HG03457 (cell line): ENCODE measurements around the gene CLCA2.

Experiments used
- ATAC-seq: cut with Tn5 transposase; IDR thresholded peaks from one replicate; pipeline ENCODE4 v1.9.1; 2021; ENCODE audit warnings: moderate number of reproducible peaks; ENCODE audit not compliant: unreplicated experiment

Gene CLCA2

DNA sequence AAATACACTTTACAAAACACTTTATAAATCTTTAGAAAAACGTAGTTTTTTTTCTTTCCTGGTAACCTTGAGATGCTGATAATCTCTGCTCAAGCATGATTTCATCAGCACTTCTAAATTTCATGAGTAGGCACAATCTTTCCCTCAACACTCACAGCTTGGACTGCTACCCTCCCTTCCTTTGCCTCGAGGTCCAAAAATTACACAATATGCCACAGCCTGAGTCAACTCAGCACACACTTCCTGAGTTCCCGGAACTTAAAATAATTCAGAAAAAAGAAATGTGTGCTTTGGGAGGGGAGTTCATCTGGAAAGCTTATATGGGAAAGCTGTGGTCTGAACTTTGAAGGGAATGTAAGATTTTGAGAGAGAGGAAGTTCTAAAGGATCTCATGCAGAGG, 5.9 kb downstream of the CLCA2 start:
- no peak for ATAC-seq

DNA sequence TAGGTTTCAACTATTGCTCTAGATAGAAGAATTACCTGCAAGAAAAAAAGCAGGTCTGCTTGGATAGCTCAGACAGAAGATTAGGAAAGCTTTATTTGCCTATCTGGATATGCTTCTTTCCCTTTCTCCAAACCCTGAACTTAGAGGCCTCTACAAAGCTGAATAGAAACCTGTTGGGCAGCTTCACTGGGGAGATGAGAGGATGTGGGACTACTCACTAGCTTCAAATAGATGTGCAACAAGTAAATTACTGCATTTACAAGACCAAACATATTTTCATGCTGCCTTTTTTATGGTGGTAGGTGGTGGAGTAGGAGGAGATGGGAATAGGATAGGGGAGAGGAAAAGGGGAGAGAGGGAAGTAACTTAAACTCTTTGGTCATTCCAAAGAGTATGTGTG, 6.4 kb downstream of the CLCA2 start:
- no peak for ATAC-seq

DNA sequence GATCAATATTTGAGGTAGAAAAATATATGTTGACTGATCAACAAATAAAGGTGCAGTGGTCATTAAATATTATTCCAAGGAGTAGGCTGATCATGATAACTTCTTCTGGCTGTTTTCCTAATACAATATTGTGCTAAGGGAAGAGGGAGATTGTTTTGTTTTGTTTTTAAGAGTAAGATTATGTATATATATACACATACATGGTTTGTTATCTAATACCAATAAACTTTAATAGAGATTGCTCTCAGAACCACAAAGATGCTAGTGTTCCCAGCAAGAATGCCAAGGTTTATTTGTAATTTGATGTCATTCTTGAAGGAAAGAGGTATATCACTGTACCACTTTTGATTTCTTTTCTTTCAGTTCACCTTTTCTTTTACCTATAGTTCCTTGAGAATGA, 10.1 kb downstream of the CLCA2 start:
- ATAC-seq, result no peak

DNA sequence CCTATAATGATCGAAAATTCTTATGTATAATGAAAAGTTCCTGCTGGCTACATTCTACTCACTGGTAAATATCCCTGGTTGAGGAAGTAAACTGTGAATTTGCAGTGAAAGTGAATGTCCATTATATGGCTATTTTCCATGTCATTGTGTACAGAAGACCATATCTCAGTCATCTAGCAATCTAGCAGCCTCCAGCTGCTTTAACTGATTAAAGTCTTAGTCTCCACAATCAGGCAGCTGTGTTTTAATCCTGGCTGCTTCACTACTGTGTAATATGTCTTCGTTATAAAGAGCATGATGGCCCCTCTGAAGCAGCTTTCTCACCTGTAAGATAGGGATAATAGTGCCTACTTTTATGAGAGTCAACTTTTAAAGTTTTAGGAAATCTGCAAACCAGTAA, 11.4 kb downstream of the CLCA2 start:
- ATAC-seq, result no peak

DNA sequence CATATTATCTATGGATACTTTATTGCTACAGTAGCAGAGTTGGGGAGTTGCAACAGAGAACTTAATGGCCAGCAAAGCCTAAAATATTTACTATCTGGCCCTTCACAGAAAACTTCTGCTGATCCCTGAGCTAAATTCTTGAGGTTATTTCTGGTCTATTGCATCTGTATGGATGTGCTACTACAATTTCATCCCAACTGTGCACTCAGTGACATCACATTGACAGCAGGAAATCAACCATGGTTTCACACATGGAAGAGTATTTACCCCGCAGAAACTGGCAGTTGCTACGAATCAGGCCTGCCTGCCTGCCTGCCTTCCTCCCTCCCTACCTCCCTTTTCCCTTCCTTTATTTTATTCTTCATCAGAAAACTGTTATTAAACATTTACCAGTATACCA, 12.1 kb downstream of the CLCA2 start:
- no peak for ATAC-seq

DNA sequence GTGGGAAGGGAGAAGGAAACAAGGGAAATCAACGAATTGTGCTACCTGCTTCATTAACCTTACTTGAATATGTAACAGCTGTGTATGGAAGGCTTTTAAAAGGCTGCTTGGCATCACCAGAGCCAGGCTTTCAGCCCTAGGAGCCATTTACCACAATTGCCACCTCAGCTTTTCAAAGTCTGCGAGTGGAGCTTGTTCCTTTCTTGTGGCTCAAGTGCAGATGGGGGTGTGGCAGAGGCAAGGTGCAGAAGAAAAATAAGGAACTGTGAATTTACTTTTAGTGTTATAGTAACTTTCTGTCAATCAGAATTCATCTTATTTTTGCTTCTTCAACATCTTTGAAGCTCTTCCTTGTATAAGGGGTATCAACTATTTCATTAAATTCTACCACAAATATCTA, 17.6 kb downstream of the CLCA2 start:
- no peak for ATAC-seq

DNA sequence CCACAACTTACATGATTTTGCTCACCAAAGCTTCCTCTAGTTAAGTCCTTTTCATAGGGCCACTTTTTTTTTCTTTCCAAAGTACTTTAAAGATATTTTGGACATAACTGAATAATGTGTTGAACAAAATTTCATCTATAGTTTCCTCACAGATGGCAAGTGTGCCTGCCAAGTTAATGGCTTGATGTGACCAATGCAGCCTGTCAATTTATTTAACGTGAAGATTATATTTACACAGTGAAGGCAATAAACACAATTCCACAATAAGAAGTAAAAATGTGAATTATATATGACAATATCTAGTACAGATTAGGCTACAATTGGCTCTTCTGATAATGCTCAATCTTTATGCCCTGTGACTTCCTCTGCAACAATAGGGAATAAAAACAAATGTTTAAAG, 18.0 kb downstream of the CLCA2 start:
- no peak for ATAC-seq

DNA sequence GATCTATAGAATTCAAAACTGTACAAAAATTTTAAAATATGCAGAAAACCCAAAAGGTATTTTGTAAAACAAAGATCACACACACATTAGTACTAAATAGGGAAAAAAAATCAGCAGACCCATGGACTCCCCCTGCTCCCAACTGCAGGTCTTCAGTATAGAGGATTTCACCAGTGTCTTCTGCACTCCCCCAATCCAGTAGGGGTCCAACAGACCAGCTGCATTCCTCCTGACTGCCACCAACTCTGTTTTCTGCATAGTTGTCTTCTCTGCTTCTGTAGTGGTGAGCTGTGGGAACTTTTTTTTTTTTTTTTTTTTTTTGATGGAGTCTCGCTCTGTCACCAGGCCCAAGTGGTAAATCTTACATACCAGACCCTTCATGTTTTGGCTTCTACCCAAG, 21.9 kb downstream of the CLCA2 start:
- no peak for ATAC-seq

DNA sequence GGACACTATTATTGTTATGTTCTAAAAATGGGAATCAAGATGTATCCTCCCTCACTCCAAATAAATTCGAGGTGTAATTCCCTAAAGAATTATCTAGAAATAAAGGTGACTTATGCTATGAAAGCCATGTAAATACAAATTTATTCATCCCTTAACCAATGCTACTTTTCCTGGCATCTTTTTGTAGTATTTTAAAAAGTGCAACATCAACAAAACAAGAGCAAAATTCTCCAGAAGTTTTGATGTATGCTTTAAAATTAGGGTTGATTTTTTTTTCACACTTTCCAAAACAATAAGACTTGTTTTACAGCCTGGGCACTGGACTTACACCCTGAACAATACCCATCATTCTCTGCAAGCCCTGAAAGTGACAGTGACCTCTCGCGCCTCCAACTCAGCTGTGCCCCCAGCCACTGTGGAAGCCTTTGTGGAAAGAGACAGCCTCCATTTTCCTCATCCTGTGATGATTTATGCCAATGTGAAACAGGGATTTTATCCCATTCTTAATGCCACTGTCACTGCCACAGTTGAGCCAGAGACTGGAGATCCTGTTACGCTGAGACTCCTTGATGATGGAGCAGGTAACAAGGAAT, 23.3 kb downstream of the CLCA2 start:
- ATAC-seq, result no peak

DNA sequence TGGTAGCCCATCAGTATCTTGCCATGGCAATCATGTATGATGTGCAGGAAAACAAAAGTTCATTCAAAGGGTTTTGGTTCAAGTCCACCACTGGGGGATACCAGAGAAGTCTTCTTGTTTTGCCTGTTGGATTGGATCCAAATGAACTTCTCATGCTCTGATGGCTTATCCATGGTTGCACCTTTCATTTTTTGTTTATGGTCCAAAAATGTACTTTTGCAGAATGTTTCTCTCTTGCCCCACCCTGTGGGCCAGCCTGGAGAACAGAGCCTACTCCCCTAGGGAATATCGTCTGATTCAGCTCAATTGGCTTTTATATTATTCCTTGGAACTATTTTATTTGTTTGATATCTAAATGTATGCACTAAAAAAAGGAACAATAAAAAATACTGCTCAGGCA, 24.7 kb downstream of the CLCA2 start:
- ATAC-seq, result no peak

DNA sequence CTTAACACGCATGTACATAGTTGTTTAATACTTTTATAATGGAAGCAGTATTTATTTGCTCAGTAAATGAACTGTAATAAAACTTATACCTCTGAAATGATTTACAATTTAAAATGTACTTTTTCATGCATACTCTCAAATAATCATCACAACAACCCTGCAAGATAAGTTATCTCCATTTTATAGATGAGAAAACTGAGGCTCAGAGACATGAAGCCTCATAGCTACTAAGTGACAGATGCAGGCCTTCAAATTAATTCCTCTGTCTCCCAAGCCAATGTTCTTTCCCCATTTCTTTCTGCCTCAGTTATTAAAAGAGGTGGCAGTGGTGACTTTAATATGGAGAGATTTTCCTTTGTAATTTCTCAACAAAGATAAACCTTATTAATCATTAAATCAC, 25.1 kb downstream of the CLCA2 start:
- no peak for ATAC-seq

DNA sequence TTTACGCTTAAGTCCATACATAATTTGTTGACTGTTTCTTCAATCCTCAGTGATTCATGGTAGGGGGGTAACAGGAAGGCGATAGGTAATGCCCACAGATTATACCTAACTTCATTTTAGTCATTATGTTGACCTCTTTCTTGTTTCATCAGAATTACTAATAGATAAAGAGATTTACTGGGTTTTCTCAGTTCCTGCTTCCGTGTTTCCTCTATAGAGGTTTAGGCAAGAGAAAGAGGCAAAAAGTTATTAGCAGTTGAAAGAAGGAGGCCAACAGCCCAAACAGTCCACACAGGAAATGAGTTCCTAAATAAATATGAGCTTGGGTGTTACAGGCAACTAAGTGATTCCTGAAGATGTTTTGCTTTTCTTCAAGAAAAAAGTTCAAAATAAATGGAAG, 26.9 kb downstream of the CLCA2 start:
- ATAC-seq, result no peak

DNA sequence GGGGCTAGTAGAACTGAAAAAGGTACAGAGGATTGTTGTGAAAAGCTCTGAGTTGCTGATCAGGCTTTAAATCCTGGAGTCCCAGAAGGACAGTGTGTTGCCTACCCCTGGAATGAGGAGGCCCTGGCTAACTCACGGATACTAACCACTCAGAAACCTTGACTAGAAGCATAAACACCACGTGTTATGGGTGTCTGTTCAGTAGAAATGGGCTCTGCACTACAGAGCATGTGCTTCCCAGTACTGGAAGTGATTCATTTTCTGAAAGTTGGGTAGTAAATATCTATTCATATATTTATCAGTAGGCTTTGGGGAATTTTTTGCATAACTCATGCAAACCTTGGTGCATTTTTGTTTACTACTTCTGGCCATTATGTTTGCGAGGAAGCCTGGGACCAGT, 29.7 kb downstream of the CLCA2 start:
- ATAC-seq, result no peak

DNA sequence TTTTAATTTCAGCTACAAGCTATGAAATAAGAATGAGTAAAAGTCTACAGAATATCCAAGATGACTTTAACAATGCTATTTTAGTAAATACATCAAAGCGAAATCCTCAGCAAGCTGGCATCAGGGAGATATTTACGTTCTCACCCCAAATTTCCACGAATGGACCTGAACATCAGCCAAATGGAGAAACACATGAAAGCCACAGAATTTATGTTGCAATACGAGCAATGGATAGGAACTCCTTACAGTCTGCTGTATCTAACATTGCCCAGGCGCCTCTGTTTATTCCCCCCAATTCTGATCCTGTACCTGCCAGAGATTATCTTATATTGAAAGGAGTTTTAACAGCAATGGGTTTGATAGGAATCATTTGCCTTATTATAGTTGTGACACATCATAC, 31.1 kb downstream of the CLCA2 start:
- ATAC-seq, result no peak

DNA sequence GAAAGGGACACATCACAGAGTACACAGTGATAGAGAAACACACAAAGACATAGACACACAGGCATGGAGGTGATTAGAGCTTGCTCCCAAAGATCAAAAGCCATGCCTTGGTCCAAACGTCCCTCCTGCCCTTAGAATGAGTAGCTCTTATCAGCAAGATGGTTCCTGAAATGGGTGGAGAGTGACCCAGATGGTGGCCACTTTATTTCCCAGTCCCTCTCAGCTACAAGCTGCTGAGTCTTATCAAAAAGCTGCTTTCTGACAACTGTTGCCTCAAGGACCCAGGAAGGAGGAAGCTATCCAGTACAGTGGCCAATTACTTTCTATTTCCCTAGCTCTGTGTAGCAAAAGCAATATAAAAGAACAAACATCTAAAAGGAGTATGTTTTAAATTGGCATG, 37.0 kb downstream of the CLCA2 start:
- ATAC-seq, result no peak

DNA sequence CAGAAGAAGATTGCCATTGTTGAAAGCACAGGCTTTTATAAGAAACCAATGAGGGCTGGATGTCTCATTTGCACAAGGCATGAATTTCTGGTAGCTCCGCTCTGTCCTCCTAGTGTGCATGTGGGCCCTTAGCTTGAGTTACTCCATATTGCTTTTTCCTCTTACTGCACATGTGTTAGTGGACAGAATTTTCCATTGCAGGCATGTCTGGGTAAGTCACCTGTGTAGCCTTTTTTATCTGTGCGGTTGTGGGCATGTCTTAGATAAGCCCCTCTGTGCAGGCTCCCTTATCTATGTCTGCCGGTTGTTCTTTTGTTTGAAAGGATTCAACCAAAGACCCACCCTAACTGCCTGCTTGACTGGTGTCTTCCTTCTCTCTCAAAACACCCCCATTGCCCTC, 37.5 kb downstream of the CLCA2 start:
- no peak for ATAC-seq

DNA sequence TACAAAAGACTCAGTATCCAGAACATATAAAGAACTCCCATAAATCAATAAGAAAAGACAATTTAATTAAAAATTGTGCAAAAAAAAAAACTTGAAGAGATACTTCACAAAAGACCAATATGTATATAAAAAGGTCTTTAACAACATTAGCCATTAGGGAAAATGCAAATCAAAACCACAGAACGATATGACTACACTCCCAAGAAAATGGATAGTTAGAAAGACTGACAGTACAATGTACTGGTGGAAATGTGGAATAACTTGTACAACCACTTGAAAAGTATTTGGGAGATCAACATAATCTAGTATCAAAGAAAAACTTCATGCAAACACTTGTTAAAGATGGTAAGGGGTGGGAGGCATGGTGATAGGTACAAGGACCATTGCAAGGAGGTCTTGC, 40.8 kb downstream of the CLCA2 start:
- no peak for ATAC-seq

DNA sequence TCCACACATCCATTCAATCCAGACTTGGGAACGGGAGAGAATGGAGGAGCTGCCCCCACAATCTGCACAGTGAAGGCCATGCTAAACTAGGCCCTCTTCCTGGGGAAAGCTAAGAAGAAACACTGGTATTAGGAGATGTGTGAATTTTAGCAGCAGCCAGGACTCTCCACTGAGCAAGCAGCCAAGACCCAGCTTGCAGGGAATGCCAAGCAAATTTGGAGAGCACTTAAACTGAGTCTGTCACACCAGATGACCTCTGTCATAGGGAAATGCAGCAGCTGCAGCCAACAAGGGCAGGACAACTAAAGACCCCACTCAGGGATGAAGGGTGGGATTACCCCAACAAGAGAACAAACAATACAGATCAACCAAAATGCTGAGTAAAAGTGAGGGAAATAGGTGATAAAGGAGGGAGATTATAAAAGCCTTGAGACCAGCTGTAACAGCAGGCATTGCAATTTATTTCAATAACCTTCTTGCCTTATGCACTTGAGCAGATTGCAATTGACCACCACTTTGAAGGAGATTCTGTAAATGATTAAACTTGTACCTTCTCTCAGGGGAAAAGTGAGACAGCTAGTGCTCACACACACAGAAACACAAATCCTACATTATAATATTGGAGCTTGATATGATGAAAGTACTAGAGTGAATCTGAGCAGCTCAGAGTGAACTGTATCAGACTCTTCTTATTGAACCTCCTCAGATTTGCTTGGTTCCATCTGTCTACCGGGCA, 42.3 kb downstream of the CLCA2 start:
- no peak for ATAC-seq

DNA sequence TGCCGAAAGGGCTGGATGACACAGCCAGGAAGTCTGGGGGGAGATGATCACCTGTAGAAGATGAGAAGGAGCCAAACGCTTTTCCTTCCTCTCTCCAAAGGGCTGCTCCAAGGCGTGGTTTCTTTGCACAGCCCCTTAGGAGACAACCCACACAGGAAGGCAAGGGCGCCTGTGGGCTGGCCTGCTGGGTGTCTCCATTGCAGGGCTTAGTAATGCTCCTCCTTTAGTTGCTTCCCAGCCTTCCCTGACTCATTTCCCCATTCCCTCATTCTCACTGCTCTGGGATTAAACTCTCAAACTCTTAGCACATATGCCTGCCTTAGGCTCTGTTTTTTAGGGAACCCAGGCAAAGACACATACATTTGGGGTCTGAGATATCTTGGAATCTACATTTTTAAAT, 43.0 kb downstream of the CLCA2 start:
- ATAC-seq, result no peak

DNA sequence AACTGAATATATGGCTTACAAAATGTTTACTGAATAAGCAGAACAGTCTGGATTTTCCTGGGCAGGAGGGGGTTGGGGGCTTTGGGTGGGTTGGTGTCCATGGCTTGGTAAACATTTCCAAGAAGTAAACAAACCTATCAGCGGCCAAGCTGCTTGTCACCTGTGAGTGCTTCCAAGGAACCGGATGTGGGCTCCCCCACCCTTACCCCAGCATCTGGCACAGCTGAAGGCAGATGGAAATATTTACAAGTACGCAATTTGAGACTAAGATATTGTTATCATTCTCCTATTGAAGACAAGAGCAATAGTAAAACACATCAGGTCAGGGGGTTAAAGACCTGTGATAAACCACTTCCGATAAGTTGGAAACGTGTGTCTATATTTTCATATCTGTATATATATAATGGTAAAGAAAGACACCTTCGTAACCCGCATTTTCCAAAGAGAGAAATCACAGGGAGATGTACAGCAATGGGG, 44.6 kb downstream of the CLCA2 start, which contains the start of gene CLCA1:
Gene CLCA1, plus strand, starts transcription at position 427 of the 477 bp plus-strand sequence. Its CDS starts 45 bp downstream, at position 472.
- ATAC-seq, result no peak

DNA sequence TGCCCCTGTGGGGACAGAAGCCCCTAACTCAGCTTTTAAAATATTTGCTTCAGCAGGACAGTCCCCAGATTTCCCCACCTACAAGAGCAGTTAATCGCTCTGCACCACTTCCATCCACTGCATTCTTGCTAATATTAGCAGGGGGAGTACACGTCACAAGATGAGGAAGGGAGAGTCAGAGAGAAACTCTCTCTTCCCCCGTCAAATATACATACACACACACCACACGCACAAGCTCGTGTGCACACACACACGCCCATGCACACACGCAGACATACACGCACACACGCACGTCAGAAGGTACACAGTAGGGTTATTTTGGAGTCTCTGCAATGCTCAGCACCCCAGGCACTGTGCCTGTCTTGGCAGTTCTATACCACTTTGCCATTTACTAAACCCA, 46.9 kb downstream of the CLCA2 start:
- no peak for ATAC-seq

DNA sequence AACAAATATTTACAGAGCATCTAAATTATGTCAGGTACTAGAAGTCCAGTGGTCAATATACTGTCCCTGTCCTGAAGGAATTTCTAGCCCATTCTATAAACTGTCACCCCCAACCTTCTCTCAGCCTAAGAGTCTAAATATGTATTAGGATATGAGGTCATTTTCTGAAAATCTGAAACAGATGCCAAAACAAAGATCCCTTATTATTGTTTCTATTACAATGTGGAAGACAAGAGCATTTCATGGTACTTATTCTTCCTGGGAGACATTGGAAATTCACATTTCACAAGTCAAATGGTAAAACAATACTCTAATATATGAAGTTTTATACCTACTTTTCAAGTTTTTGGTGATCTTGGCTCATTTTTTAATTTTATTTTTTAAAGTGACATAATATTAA, 47.3 kb downstream of the CLCA2 start:
- ATAC-seq, result no peak

DNA sequence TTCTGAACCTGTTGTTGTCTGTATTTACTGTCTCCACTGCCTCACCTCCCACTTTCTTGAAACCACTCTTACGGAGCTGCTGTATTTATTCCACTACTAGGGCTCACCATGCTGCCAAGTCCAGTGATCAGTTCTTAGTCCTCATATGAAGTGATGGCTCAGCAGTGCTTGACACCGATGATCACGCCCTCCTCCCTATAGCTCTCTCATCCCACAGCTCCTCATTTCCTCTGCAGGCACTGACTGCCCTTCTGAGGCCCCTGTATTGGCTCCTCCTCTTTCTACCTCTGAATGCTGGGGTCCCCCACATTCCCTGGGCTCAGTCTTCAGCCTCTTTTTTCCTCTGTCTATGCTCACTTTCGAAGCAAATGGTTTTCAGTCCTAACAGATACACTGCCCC, 48.2 kb downstream of the CLCA2 start:
- ATAC-seq, result no peak
